ENCODE results near the gene FGD5.

- TF ChIP-seq CTCF (IDR thresholded peaks at IDR 0.05; ENCODE audit: low read depth, low read length, poor library complexity, severe bottlenecking): no peak
- no peak for TF ChIP-seq EZH2phosphoT487 (IDR thresholded peaks at IDR 0.05; ENCODE audit: borderline replicate concordance, low read length)
Observed at GRCh38 chr3:14834121-14834520, 15.4 kb downstream of the FGD5 start.
